ENCODE data around the gene BOLA3.

- TF ChIP-seq EZH2 (IDR thresholded peaks at IDR 0.05; ENCODE audit: borderline replicate concordance, low read depth, low read length, severe bottlenecking) (no peak), CTCF (IDR thresholded peaks at IDR 0.05; ENCODE audit: extremely low read depth in 1 of 2, insufficient read depth in 1 of 2, low read depth in 1 of 2, low read length in 2 of 2) (no peak), POLR2AphosphoS5 (IDR thresholded peaks at IDR 0.05; ENCODE audit: insufficient read depth, low read depth, low read length) (no peak), POLR2A (IDR thresholded peaks at IDR 0.05; ENCODE audit: low read depth, low read length) (no peak), MYC (IDR thresholded peaks at IDR 0.05; ENCODE audit: low read depth, low read length) (no peak), MAX (IDR thresholded peaks at IDR 0.05; ENCODE audit: insufficient read depth, insufficient read length) (no peak), JUN (IDR thresholded peaks at IDR 0.05; ENCODE audit: borderline replicate concordance, insufficient read depth, insufficient read length, low read depth) (no peak)
These were observed 30.0 kb upstream of the BOLA3 start for GRCh38 chr2:74177696-74178095.
